GM18870 (cell line): ENCODE results near the gene IL16.
"Not testable (repeated sequence)": the region's sequence is repeated elsewhere in the genome, so short reads cannot be mapped to it uniquely, and the experiment has no call there.

Source experiments
- ATAC-seq: cut with Tn5 transposase; IDR thresholded peaks from one replicate; pipeline ENCODE4 v1.9.1; 2021; ENCODE audit warnings: moderate library complexity; ENCODE audit not compliant: unreplicated experiment

The IL16 gene

GRCh38 chr15:81331600-81331999 is 134.9 kb downstream of the IL16 start:
- ATAC-seq, result no peak

GRCh38 chr15:81332326-81332725 is 135.6 kb downstream of the IL16 start:
- ATAC-seq, result no peak

GRCh38 chr15:81333363-81333762 is 136.7 kb downstream of the IL16 start:
- no peak for ATAC-seq

- no peak for ATAC-seq
Observed at GRCh38 chr15:81334768-81335435, 138.2 kb downstream of the IL16 start.

- ATAC-seq, result no peak
Observed at GRCh38 chr15:81335631-81336030, 139.0 kb downstream of the IL16 start.

- no peak for ATAC-seq
Observed at GRCh38 chr15:81336568-81336967, 139.9 kb downstream of the IL16 start.

GRCh38 chr15:81337241-81337640 is 140.6 kb downstream of the IL16 start:
- ATAC-seq, result no peak

GRCh38 chr15:81337713-81338157 is 141.1 kb downstream of the IL16 start:
- ATAC-seq, result no peak

GRCh38 chr15:81338170-81339007 is 141.7 kb downstream of the IL16 start:
- no peak for ATAC-seq

- no peak for ATAC-seq
Observed at GRCh38 chr15:81339321-81339720, 142.6 kb downstream of the IL16 start.

- ATAC-seq, result no peak
Observed at GRCh38 chr15:81339851-81340250, 143.2 kb downstream of the IL16 start.

- ATAC-seq, result no peak
Observed at GRCh38 chr15:81341351-81341750, 144.7 kb downstream of the IL16 start.

GRCh38 chr15:81343371-81343770 is 146.7 kb downstream of the IL16 start:
- no peak for ATAC-seq

- ATAC-seq, result no peak
Observed at GRCh38 chr15:81346611-81347010, 149.9 kb downstream of the IL16 start.

- no peak for ATAC-seq
Observed at GRCh38 chr15:81347910-81348309, 151.2 kb downstream of the IL16 start.

GRCh38 chr15:81348691-81349090 is 152.0 kb downstream of the IL16 start:
- ATAC-seq, result not testable (repeated sequence)

GRCh38 chr15:81349271-81349670 is 152.6 kb downstream of the IL16 start:
- no peak for ATAC-seq

GRCh38 chr15:81351651-81352050 is 155.0 kb downstream of the IL16 start:
- no peak for ATAC-seq

- no peak for ATAC-seq
Observed at GRCh38 chr15:81356252-81356651, 159.6 kb downstream of the IL16 start.

GRCh38 chr15:81357180-81357686 is 160.6 kb downstream of the IL16 start:
- ATAC-seq, result no peak

- no peak for ATAC-seq
Observed at GRCh38 chr15:81358248-81358647, 161.6 kb downstream of the IL16 start.

- ATAC-seq, result no peak
Observed at GRCh38 chr15:81360491-81360890, 163.8 kb downstream of the IL16 start.
